Gastroesophageal sphincter (tissue), 4 donors: Measurements from ENCODE around the gene RPTOR. TPM values are rescaled to one million over a fixed set of nuclear protein-coding genes. Genes with fewer than 3 reads are reported as not detected.

ENCODE experiments used
- ATAC-seq: fragments of 150-250 bp; one replicate; pipeline ENCODE4 v1.9.1; 2016; ENCODE audit warnings: mild to moderate bottlenecking, moderate library complexity
- H3K27ac ChIP-seq, 4 donors: fragments of 200-600 bp; sonication (generic) in 3 of 4; 1 replicate in 3 of 4; 2 replicates in 1 of 4; pipeline ENCODE4 v1.5.1; 2016 to 2019
- H3K27me3 ChIP-seq: fragments of 200-600 bp; sonication (generic); one replicate; pipeline ENCODE4 v1.5.1; 2019
- H3K36me3 ChIP-seq, 2 donors: fragments of 200-600 bp; sonication (generic); one replicate each; pipeline ENCODE4 v1.5.1; 2019; ENCODE audit warnings: control low read depth in 1 of 2
- H3K4me1 ChIP-seq, 3 donors: fragments of 200-600 bp; sonication (generic); 1 replicate in 2 of 3; 2 replicates in 1 of 3; pipeline ENCODE4 v1.5.1; 2016 to 2019; ENCODE audit warnings: control low read depth in 2 of 3
- H3K4me3 ChIP-seq, 2 donors: fragments of 200-600 bp; sonication (generic); one replicate each; pipeline ENCODE4 v1.5.1; 2019; ENCODE audit warnings: mild to moderate bottlenecking in 1 of 2, moderate library complexity in 1 of 2
- H3K9me3 ChIP-seq, 3 donors: fragments of 200-600 bp; sonication (generic); one replicate each; pipeline ENCODE4 v1.5.1; 2017 to 2019; ENCODE audit warnings: control low read depth in 2 of 3
- CTCF ChIP-seq, 4 experiments: fragments of 200-600 bp in 2 of 4; fragments of 450-650 bp in 2 of 4; sonication (generic) in 1 of 4; IDR thresholded peaks; one replicate each; pipeline ENCODE4 v1.5.1; 2017 to 2019; ENCODE audit warnings: antibody characterized with exemption in 4 of 4, mild to moderate bottlenecking in 2 of 4, moderate library complexity in 2 of 4
- EP300 ChIP-seq: sonication (generic); formaldehyde crosslinking; IDR thresholded peaks from one replicate; pipeline ENCODE4 v1.6.1; 2017; ENCODE audit warnings: antibody characterized with exemption, mild to moderate bottlenecking
- POLR2A ChIP-seq, 2 donors: fragments of 450-650 bp; IDR thresholded peaks; one replicate each; pipeline ENCODE4 v1.6.1; 2017; ENCODE audit warnings: antibody characterized with exemption in 2 of 2, mild to moderate bottlenecking in 2 of 2, moderate library complexity in 1 of 2
- POLR2AphosphoS5 ChIP-seq: sonication (generic); formaldehyde crosslinking; IDR thresholded peaks from one replicate; pipeline ENCODE4 v1.6.1; 2017; ENCODE audit warnings: antibody characterized with exemption
- WGBS, 2 donors: methylation state at CpG; one replicate each; pipeline ENCODE4 v1.1.5; 2018; ENCODE audit warnings: low coverage in 1 of 2; 5-methylcytosine and 5-hydroxymethylcytosine counted together
- total RNA-seq, 4 donors: library from RNA; depleted of rRNA; stranded (reverse); fragments of >200 nt; gene quantifications; one replicate each; pipeline ENCODE4 v1.1.0, GENCODE V29; 2016

RPTOR gene
- total RNA-seq, 4 donors from 2014 or later = 25.7 to 56.8 (median 39.7) TPM

- WGBS, 2 donors = 87 to 95% methylated on average over 3 to 4 of the region's 44 CpGs
- Histone ChIP-seq H3K27ac (peak overlapping the region in 3 of 4 donors; percentile 63 to 78 (median 72)), H3K27me3 (no peaks in the 10 kb centered on the region), H3K36me3 (peaks cover 0 to 80% of the 10 kb centered on the region in 2 donors), H3K4me3 (no peak overlapping the region), H3K4me1 (peaks cover 0 to 38% (median 0%) of the 10 kb centered on the region in 3 donors), H3K9me3 (no peaks in the 10 kb centered on the region)
- TF ChIP-seq CTCF (IDR thresholded peaks at IDR 0.05) = peak in 2 of 4 experiments; percentile 12 to 37
- no peak for TF ChIP-seq POLR2A (IDR thresholded peaks at IDR 0.05)
- ATAC-seq = no peak
Observed at GRCh38 chr17:80949451-80950421, 405.1 kb downstream of the RPTOR start.

GRCh38 chr17:80950466-80951120 lies 406.0 kb downstream of the RPTOR start:
- ATAC-seq = no peak
- peaks cover 0 to 88% of the 10 kb centered on the region in 2 donors for H3K36me3 ChIP-seq
- H3K4me1 ChIP-seq = peaks cover 0 to 35% (median 0%) of the 10 kb centered on the region in 3 donors
- TF ChIP-seq POLR2AphosphoS5 (no peak), EP300 (no peak), CTCF (IDR thresholded peaks at IDR 0.05) (no peak), POLR2A (IDR thresholded peaks at IDR 0.05) (no peak)
- no peaks in the 10 kb centered on the region for H3K27me3 ChIP-seq
- peak overlapping the region in 1 of 4 donors; percentile 78 for H3K27ac ChIP-seq
- H3K9me3 ChIP-seq = no peaks in the 10 kb centered on the region
- H3K4me3 ChIP-seq = no peak overlapping the region
- WGBS, 2 donors = 60 to 80% methylated on average over 1 to 2 of the region's 17 CpGs

- H3K27ac ChIP-seq = peak overlapping the region in 1 of 4 donors; percentile 78
- 80 to 93% methylated on average over 2 to 3 of the region's 38 CpGs for WGBS, 2 donors
- ATAC-seq = no peak
- peaks cover 0 to 35% (median 0%) of the 10 kb centered on the region in 3 donors for H3K4me1 ChIP-seq
- peaks cover 0 to 81% of the 10 kb centered on the region in 2 donors for H3K36me3 ChIP-seq
- H3K4me3 ChIP-seq = no peak overlapping the region
- H3K27me3 ChIP-seq = no peaks in the 10 kb centered on the region
- H3K9me3 ChIP-seq = no peaks in the 10 kb centered on the region
- TF ChIP-seq POLR2A (IDR thresholded peaks at IDR 0.05) (no peak), POLR2AphosphoS5 (no peak), CTCF (IDR thresholded peaks at IDR 0.05) (no peak), EP300 (no peak)
Observed at GRCh38 chr17:80951121-80952090, 406.8 kb downstream of the RPTOR start.

GRCh38 chr17:80952291-80952690 lies 407.7 kb downstream of the RPTOR start:
- H3K4me3 ChIP-seq = no peak overlapping the region
- WGBS, 2 donors = 37 to 86% methylated on average over 2 to 10 of the region's 16 CpGs
- no peak for ATAC-seq
- H3K4me1 ChIP-seq = peaks cover 0 to 35% (median 0%) of the 10 kb centered on the region in 3 donors
- no peak for TF ChIP-seq EP300
- no peak for TF ChIP-seq POLR2AphosphoS5
- TF ChIP-seq POLR2A (IDR thresholded peaks at IDR 0.05) = no peak
- no peak for TF ChIP-seq CTCF (IDR thresholded peaks at IDR 0.05)
- H3K9me3 ChIP-seq = no peaks in the 10 kb centered on the region
- H3K27me3 ChIP-seq = no peaks in the 10 kb centered on the region
- H3K27ac ChIP-seq = no peak overlapping the region
- H3K36me3 ChIP-seq = peaks cover 0 to 72% of the 10 kb centered on the region in 2 donors
